ENCODE measurements around the gene CASD1.

GRCh38 chr7:94575646-94576045 is 66.0 kb downstream of the CASD1 start:
- TF ChIP-seq YY1 (IDR thresholded peaks at IDR 0.05; ENCODE audit: insufficient read depth, insufficient read length) = no peak
- no peak for TF ChIP-seq ZNF274 (IDR thresholded peaks at IDR 0.05; ENCODE audit: low read depth, low read length)

All from NT2/D1 (cell line).